Heart left ventricle (tissue), 16 donors: Measurements from ENCODE around the gene LGALS9. TPM values are rescaled to one million over a fixed set of nuclear protein-coding genes. Genes with fewer than 3 reads are reported as not detected.
"Not testable (repeated sequence)": the region's sequence is repeated elsewhere in the genome, so short reads cannot be mapped to it uniquely, and the experiment has no call there.

Experiments
- ATAC-seq, 4 donors: fragments of 200-7000 bp; cut with Tn5 transposase; one replicate each; pipeline ENCODE4 v1.9.1; 2020 to 2022; ENCODE audit warnings: moderate library complexity in 4 of 4, mild to moderate bottlenecking in 3 of 4, moderate number of reproducible peaks in 1 of 4
- DNase-seq, 5 donors: peaks; one replicate each; pipeline ENCODE4 v3.0.0-alpha.2; 2020
- H3K27ac ChIP-seq, 12 donors: fragments of 200-600 bp; sonication (generic) in 4 of 12; one replicate each; pipeline versions ENCODE4 v1.5.0 to v1.8.0; 2016 to 2022; ENCODE audit warnings: mild to moderate bottlenecking in 2 of 12
- H3K27me3 ChIP-seq, 9 donors: fragments of 200-600 bp; sonication (generic) in 2 of 9; one replicate each; pipeline versions ENCODE4 v1.5.1 to v1.8.0; 2016 to 2022; ENCODE audit warnings: mild to moderate bottlenecking in 3 of 9
- H3K36me3 ChIP-seq, 9 donors: fragments of 200-600 bp; sonication (generic) in 2 of 9; one replicate each; pipeline versions ENCODE4 v1.5.0 to v1.8.0; 2018 to 2022; ENCODE audit warnings: mild to moderate bottlenecking in 2 of 9
- H3K4me1 ChIP-seq, 12 donors: fragments of 200-600 bp; sonication (generic) in 4 of 12; one replicate each; pipeline versions ENCODE4 v1.5.0 to v1.8.0; 2016 to 2022; ENCODE audit warnings: mild to moderate bottlenecking in 3 of 12
- H3K4me3 ChIP-seq, 12 donors: fragments of 200-600 bp; sonication (generic) in 4 of 12; one replicate each; pipeline versions ENCODE4 v1.5.0 to v1.8.0; 2017 to 2022; ENCODE audit warnings: mild to moderate bottlenecking in 9 of 12, moderate library complexity in 4 of 12
- H3K9me3 ChIP-seq, 12 donors: fragments of 200-600 bp; sonication (generic) in 4 of 12; one replicate each; pipeline versions ENCODE4 v1.5.0 to v1.8.0; 2016 to 2022; ENCODE audit warnings: mild to moderate bottlenecking in 1 of 12
- CTCF ChIP-seq, 12 donors: fragments of 200-600 bp; sonication (generic) in 4 of 12; IDR thresholded peaks; one replicate each; pipeline versions ENCODE4 v1.5.0 to v1.8.0; 2018 to 2022; ENCODE audit warnings: antibody characterized with exemption in 12 of 12, mild to moderate bottlenecking in 5 of 12
- POLR2A ChIP-seq, 2 donors: fragments of 450-650 bp; IDR thresholded peaks; one replicate each; pipeline ENCODE4 v1.6.1; 2017; ENCODE audit warnings: antibody characterized with exemption in 2 of 2, mild to moderate bottlenecking in 2 of 2, moderate library complexity in 2 of 2
- WGBS, 4 donors: extraction: QIAGEN DNeasy Blood & Tissue Kit in 2 of 4; methylation state at CpG; one replicate each; pipeline versions ENCODE4 v1.1.5 to v1.1.7; 2013 to 2018; 5-methylcytosine and 5-hydroxymethylcytosine counted together
- intact Hi-C, 10 donors: fragments of 100-400 bp; cut with DNase I; formaldehyde crosslinking; loops; one replicate each; pipeline versions ENCODE4 v1.11.1 to v1.14.2; 2022
- polyA plus RNA-seq, 2 donors: library from polyadenylated mRNA; stranded (reverse); fragments of 200-250 nt; gene quantifications; one replicate each; pipeline ENCODE4 v1.2.3, GENCODE V29; 2013
- total RNA-seq, 9 donors: library from RNA; depleted of rRNA in 2 of 9; stranded (reverse); fragments of >200 nt in 2 of 9; fragmentation: NEBNext Ultra II Directional in 3 of 9; extraction: Animal tissue kit (Norgen Biotek cat#: 25700) in 3 of 9; gene quantifications; one replicate each; pipeline versions ENCODE4 v1.1.0 to v1.2.4, GENCODE V29; 2016 to 2023
- donor health status: ischemic (EF 13 %, LVEDD 7.1; RV severe dilation, severe dysfunction).
- donor health status: healthy with polysubstance abuse.
- donor health status: DM: no; HTN: yes; CAD: no.
- donor health status: DM: no; HTN: no; CAD: no.
- donor health status: ischemic (EF 25% LVEDD 6.9; RV normal size, moderate dysfunction).
- donor health status: ischemic (EF 25% LVEDD 5.7; RV mildly dilated, moderate dysfunction).
- donor health status: healthy.
- donor health status: DM: yes; HTN: yes; CAD: no.
- donor health status: ischemic (EF 35%, LVEDD 5.7; RV mildly dilated, moderate dysfunction).
- donor health status: nonischemic (EF 11% LVEDD 7.7; RV severe dilation, severe dysfunction).
- donor health status: DM: yes; HTN: yes; CAD: no.
- donor health status: PGD.
- donor health status: ischemic (EF 29% LVEDD 5.4; RV normal size, mild dysfunction).
- donor health status: nonischemic (EF 23%, LVEDD 6.1; RV moderate dilation, normal function).

The LGALS9 gene
- total and polyA plus RNA-seq, 11 donors = 7.9 to 173 (median 22.1) TPM

- WGBS, 4 donors = 83 to 87% (median 84%) methylated on average over 6 of the region's 6 CpGs
- no peak overlapping the region for H3K27ac ChIP-seq
- H3K4me3 ChIP-seq = no peak overlapping the region
- no peaks in the 10 kb centered on the region for H3K4me1 ChIP-seq
- DNase-seq (no peak), ATAC-seq (no peak)
- H3K36me3 ChIP-seq = no peaks in the 10 kb centered on the region
- no peaks in the 10 kb centered on the region for H3K27me3 ChIP-seq
- H3K9me3 ChIP-seq = no peaks in the 10 kb centered on the region
- no peak for TF ChIP-seq CTCF (IDR thresholded peaks at IDR 0.05)
- no peak for TF ChIP-seq POLR2A (IDR thresholded peaks at IDR 0.05)
- intact Hi-C loops = loop anchor here in 1 of 10 donors (10.0 kb wide), 1 partner anchor 190 kb away; no protein-coding TSS in a partner anchor
Measured at GRCh38 chr17:27674335-27674734, 43.3 kb downstream of the LGALS9 start.

GRCh38 chr17:27677191-27677590 is 46.2 kb downstream of the LGALS9 start:
- DNase-seq (no peak), ATAC-seq (no peak)
- Histone ChIP-seq H3K27me3 (peaks cover 0 to 8% (median 0%) of the 10 kb centered on the region in 9 donors), H3K4me1 (no peaks in the 10 kb centered on the region), H3K9me3 (no peaks in the 10 kb centered on the region), H3K4me3 (no peak overlapping the region), H3K27ac (no peak overlapping the region), H3K36me3 (no peaks in the 10 kb centered on the region)
- 70 to 78% (median 75%) methylated on average over 2 of the region's 2 CpGs for WGBS, 4 donors
- intact Hi-C loops = loop anchor here in 1 of 10 donors (10.0 kb wide), 1 partner anchor 188 kb away; no protein-coding TSS in a partner anchor
- TF ChIP-seq POLR2A (IDR thresholded peaks at IDR 0.05) = no peak
- TF ChIP-seq CTCF (IDR thresholded peaks at IDR 0.05) = no peak

GRCh38 chr17:27686322-27686721 is 55.3 kb downstream of the LGALS9 start:
- H3K27ac ChIP-seq, H3K4me1 ChIP-seq, intact Hi-C loops, H3K36me3 ChIP-seq, DNase-seq, H3K4me3 ChIP-seq, H3K27me3 ChIP-seq, ATAC-seq: not testable (repeated sequence)
- 59 to 64% (median 62%) methylated on average over 3 of the region's 3 CpGs for WGBS, 4 donors
- peaks cover 0 to 16% (median 5%) of the 10 kb centered on the region in 12 donors for H3K9me3 ChIP-seq

GRCh38 chr17:27690882-27691281 is 59.9 kb downstream of the LGALS9 start:
- no peak overlapping the region for H3K27ac ChIP-seq
- peaks cover 0 to 3% (median 0%) of the 10 kb centered on the region in 9 donors for H3K27me3 ChIP-seq
- no peak overlapping the region for H3K4me3 ChIP-seq
- no peaks in the 10 kb centered on the region for H3K36me3 ChIP-seq
- 68 to 89% (median 80%) methylated on average over 1 of the region's 1 CpG for WGBS, 4 donors
- TF ChIP-seq POLR2A (IDR thresholded peaks at IDR 0.05) = no peak
- no peak for TF ChIP-seq CTCF (IDR thresholded peaks at IDR 0.05)
- no peaks in the 10 kb centered on the region for H3K4me1 ChIP-seq
- peaks cover 0 to 28% (median 17%) of the 10 kb centered on the region in 12 donors for H3K9me3 ChIP-seq
- DNase-seq (no peak), ATAC-seq (no peak)
- intact Hi-C loops = no loop called here

- H3K27me3 ChIP-seq, H3K4me3 ChIP-seq, H3K27ac ChIP-seq, H3K36me3 ChIP-seq, H3K4me1 ChIP-seq, ATAC-seq, intact Hi-C loops, DNase-seq: not testable (repeated sequence)
- H3K9me3 ChIP-seq = peaks cover 0 to 22% (median 13%) of the 10 kb centered on the region in 12 donors
- 58 to 71% (median 69%) methylated on average over 2 of the region's 2 CpGs for WGBS, 4 donors
Measured at GRCh38 chr17:27695254-27695814, 64.3 kb downstream of the LGALS9 start.

Other genes starting within 250 kb of the LGALS9 start
- 10 to 100 TPM in 3 of 9 donors, 1 to 10 TPM in 6; 6.1 to 31.1 (median 7.5) TPM for gene KSR1, start 174.7 kb upstream of the LGALS9 start, total RNA-seq
- 1 to 10 TPM; 6.3 to 8.0 TPM for gene KSR1, start 174.7 kb upstream of the LGALS9 start, polyA plus RNA-seq
- 1 to 10 TPM in 1 of 9 donors, under 1 TPM in 8; 0.07 to 2.2 (median 0.20) TPM for gene NOS2, start 169.3 kb downstream of the LGALS9 start, total RNA-seq
- gene NOS2, start 169.3 kb downstream of the LGALS9 start, polyA plus RNA-seq = under 1 TPM in 1 of 2 donors, not detected in 1; 0.10 TPM